GM23248 (cell line): ENCODE data around the gene LMO1. TPM values are rescaled to one million over a fixed set of nuclear protein-coding genes. Genes with fewer than 3 reads are reported as not detected.

Experiments used
- DNase-seq: peaks from one replicate; pipeline ENCODE4 v3.0.0-alpha.2; 2015
- H2AFZ ChIP-seq: fragments of 200-600 bp; sonication (generic); 2 replicates; pipeline ENCODE4 v1.6.1; 2016; ENCODE audit warnings: antibody characterized with exemption
- H3F3A ChIP-seq: fragments of 200-600 bp; sonication (generic); 2 replicates; pipeline ENCODE4 v1.6.1; 2016; ENCODE audit warnings: mild to moderate bottlenecking, antibody characterized with exemption, mixed run types; ENCODE audit not compliant: insufficient read depth
- H3K27ac ChIP-seq: fragments of 200-600 bp; sonication (generic); 2 replicates; pipeline ENCODE4 v1.5.1; 2016; ENCODE audit warnings: mild to moderate bottlenecking
- H3K27me3 ChIP-seq: fragments of 200-600 bp; sonication (generic); replicated peaks from 2 replicates; pipeline ENCODE4 v1.6.1; 2016; ENCODE audit warnings: mild to moderate bottlenecking; ENCODE audit not compliant: insufficient read depth
- H3K36me3 ChIP-seq: fragments of 200-600 bp; sonication (generic); 2 replicates; pipeline ENCODE4 v1.6.1; 2016; ENCODE audit warnings: low read depth, mild to moderate bottlenecking
- H3K4me1 ChIP-seq: fragments of 200-600 bp; sonication (generic); 2 replicates; pipeline ENCODE4 v1.6.1; 2016; ENCODE audit warnings: mild to moderate bottlenecking; ENCODE audit not compliant: insufficient read depth
- H3K4me2 ChIP-seq: fragments of 200-600 bp; sonication (generic); one replicate; pipeline ENCODE4 v1.6.1; 2016; ENCODE audit warnings: mild to moderate bottlenecking; ENCODE audit not compliant: unreplicated experiment
- H3K4me3 ChIP-seq: fragments of 200-600 bp; sonication (generic); 2 replicates; pipeline ENCODE4 v1.5.1; 2016; ENCODE audit warnings: mild to moderate bottlenecking
- H3K79me2 ChIP-seq: fragments of 200-600 bp; sonication (generic); 2 replicates; pipeline ENCODE4 v1.6.1; 2016; ENCODE audit warnings: mild to moderate bottlenecking; ENCODE audit not compliant: insufficient read depth
- H3K9ac ChIP-seq: fragments of 200-600 bp; sonication (generic); 2 replicates; pipeline ENCODE4 v1.6.1; 2016; ENCODE audit warnings: mild to moderate bottlenecking
- H3K9me2 ChIP-seq: fragments of 200-600 bp; sonication (generic); 2 replicates; pipeline ENCODE4 v1.6.1; 2016; ENCODE audit warnings: mixed run types, mild to moderate bottlenecking, moderate library complexity; ENCODE audit not compliant: insufficient read depth
- H3K9me3 ChIP-seq: fragments of 200-600 bp; sonication (generic); one replicate; pipeline ENCODE4 v1.6.1; 2017; ENCODE audit warnings: low read depth
- H4K20me1 ChIP-seq: fragments of 200-600 bp; sonication (generic); 2 replicates; pipeline ENCODE4 v1.6.0; 2016; ENCODE audit not compliant: insufficient read depth
- EZH2 ChIP-seq: fragments of 200-600 bp; sonication (generic); IDR thresholded peaks from 2 replicates; pipeline ENCODE4 v1.6.1; 2018; ENCODE audit warnings: antibody characterized with exemption, mild to moderate bottlenecking; ENCODE audit not compliant: insufficient read depth, poor library complexity, severe bottlenecking
- EZH2phosphoT487 ChIP-seq: fragments of 200-600 bp; sonication (generic); IDR thresholded peaks from 2 replicates; pipeline ENCODE4 v1.6.1; 2018; ENCODE audit warnings: antibody characterized with exemption, moderate library complexity, mild to moderate bottlenecking, low read depth; ENCODE audit not compliant: insufficient read depth
- WGBS, 2 experiments: methylation state at CpG; one replicate each; pipeline ENCODE4 v1.1.6; 2015 to 2017; ENCODE audit warnings: low lambda C conversion rate in 2 of 2, low coverage in 1 of 2; ENCODE audit errors: missing lambda C conversion rate in 2 of 2; 5-methylcytosine and 5-hydroxymethylcytosine counted together
- in situ Hi-C: fragments of 300-500 bp; cut with MboI; formaldehyde crosslinking; loops from 2 replicates; pipeline ENCODE4 v1.15.0; 2020
- polyA plus RNA-seq: library from polyadenylated mRNA; unstranded; fragments of >200 nt; fragmentation: Nextera tagmentation; extraction: Ambion mirVana; gene quantifications from 2 replicates; pipeline ENCODE4 v1.2.1, GENCODE V29; 2016
- total RNA-seq: library from RNA; depleted of rRNA; stranded (reverse); fragments of >200 nt; shearing (Covaris generic); gene quantifications from 2 replicates; pipeline ENCODE4 v1.2.3, GENCODE V29; 2014

The LMO1 gene
- total and polyA plus RNA-seq, 2 experiments from 2014 or later, result not detected

GRCh38 chr11:8201644-8202365 lies 61.9 kb downstream of the LMO1 start:
- H3K9me3 ChIP-seq, result no peaks in the 10 kb centered on the region
- no peak overlapping the region for H3K27ac ChIP-seq
- no peak overlapping the region for H3K4me2 ChIP-seq
- H3K9ac ChIP-seq, result no peak overlapping the region
- TF ChIP-seq EZH2, result no peak
- no peak for TF ChIP-seq EZH2phosphoT487
- H2AFZ ChIP-seq, result no peak overlapping the region
- in situ Hi-C loops, result no loop called here
- H3K27me3 ChIP-seq, result peaks cover 16% of the 10 kb centered on the region; the same call in 1 of the 2 replicates
- no peak for DNase-seq
- H3K4me3 ChIP-seq, result no peak overlapping the region
- no peaks in the 10 kb centered on the region for H4K20me1 ChIP-seq
- WGBS, 2 experiments, result 15 to 19% methylated on average over 4 of the region's 4 CpGs
- H3K9me2 ChIP-seq, result no peaks in the 10 kb centered on the region
- H3F3A ChIP-seq, result no peaks in the 10 kb centered on the region
- no peaks in the 10 kb centered on the region for H3K79me2 ChIP-seq
- H3K4me1 ChIP-seq, result no peaks in the 10 kb centered on the region
- no peaks in the 10 kb centered on the region for H3K36me3 ChIP-seq

DNA sequence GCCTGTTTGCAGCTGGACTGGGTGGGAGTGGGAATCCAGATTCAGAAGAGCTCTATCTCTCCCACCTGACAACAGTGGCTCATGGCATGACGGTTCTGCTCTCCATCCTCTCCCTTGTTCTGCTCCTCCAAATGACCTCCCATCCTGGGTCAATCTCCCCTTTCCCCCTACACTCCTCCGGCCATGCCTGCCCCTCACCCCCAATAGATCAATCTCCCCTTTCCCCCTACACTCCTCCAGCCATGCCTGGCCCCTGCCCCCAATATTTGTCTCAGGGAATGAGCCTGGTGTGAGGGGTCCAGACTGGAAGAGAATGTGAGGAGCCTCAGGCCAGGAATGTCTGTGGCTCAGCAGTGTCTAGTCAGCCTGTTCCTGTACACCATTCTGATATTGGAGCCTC lies 64.0 kb downstream of the LMO1 start:
- WGBS, 2 experiments, result 20 to 31% methylated on average over 1 to 2 of the region's 2 CpGs
- in situ Hi-C loops, result no loop called here
- Histone ChIP-seq H2AFZ (no peak overlapping the region), H3K27ac (no peak overlapping the region), H3K4me3 (no peak overlapping the region), H3K4me2 (no peak overlapping the region), H4K20me1 (no peaks in the 10 kb centered on the region), H3K9ac (no peak overlapping the region), H3K9me2 (no peaks in the 10 kb centered on the region), H3K79me2 (no peaks in the 10 kb centered on the region), H3K9me3 (no peaks in the 10 kb centered on the region), H3F3A (no peaks in the 10 kb centered on the region), H3K27me3 (peaks cover 19% of the 10 kb centered on the region), H3K36me3 (no peaks in the 10 kb centered on the region), H3K4me1 (no peaks in the 10 kb centered on the region)
- no peak for DNase-seq
- TF ChIP-seq EZH2 (no peak), EZH2phosphoT487 (no peak)

- in situ Hi-C loops, result no loop called here
- TF ChIP-seq EZH2phosphoT487 (no peak), EZH2 (no peak)
Observed at GRCh38 chr11:8196749-8197148, 66.9 kb downstream of the LMO1 start.

DNA sequence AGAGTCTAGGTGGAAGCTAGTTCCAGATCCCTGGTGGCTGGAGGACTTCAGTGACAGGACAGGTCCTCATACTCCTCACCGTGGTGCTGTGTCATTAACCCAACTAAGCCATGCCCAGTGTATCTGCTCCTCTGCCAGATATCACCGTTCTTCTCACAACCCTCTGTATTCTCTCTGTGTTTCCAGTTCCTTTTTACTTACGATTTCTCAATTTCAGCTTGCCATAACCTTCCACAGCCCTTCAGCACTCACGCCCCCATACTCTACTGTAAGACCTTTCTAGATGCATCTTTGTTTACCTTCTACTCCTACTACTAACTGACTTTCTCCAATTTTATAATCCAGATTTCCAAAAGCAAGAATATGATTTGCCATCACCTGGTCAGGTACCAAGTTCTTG lies 68.7 kb downstream of the LMO1 start:
- Histone ChIP-seq H4K20me1 (no peaks in the 10 kb centered on the region), H3K9me3 (no peaks in the 10 kb centered on the region), H3K9me2 (no peaks in the 10 kb centered on the region), H3K9ac (no peak overlapping the region), H3K4me3 (no peak overlapping the region), H3K79me2 (no peaks in the 10 kb centered on the region), H3K36me3 (no peaks in the 10 kb centered on the region), H3K27ac (no peak overlapping the region), H3K4me1 (no peaks in the 10 kb centered on the region), H2AFZ (no peak overlapping the region), H3K4me2 (no peak overlapping the region), H3F3A (no peaks in the 10 kb centered on the region), H3K27me3 (peaks cover 34% of the 10 kb centered on the region)
- WGBS, 2 experiments, result 39 to 41% methylated on average over 4 of the region's 4 CpGs
- in situ Hi-C loops, result no loop called here
- DNase-seq, result no peak
- no peak for TF ChIP-seq EZH2
- no peak for TF ChIP-seq EZH2phosphoT487

More at GRCh38 chr11:8196749-8197148, 66.9 kb downstream of the LMO1 start:
- H3K9ac ChIP-seq, result no peak overlapping the region
- no peaks in the 10 kb centered on the region for H4K20me1 ChIP-seq
- DNase-seq, result no peak
- H3K36me3 ChIP-seq, result no peaks in the 10 kb centered on the region
- no peaks in the 10 kb centered on the region for H3K9me2 ChIP-seq
- H3K4me2 ChIP-seq, result no peak overlapping the region
- H3K4me3 ChIP-seq, result no peak overlapping the region
- H2AFZ ChIP-seq, result no peak overlapping the region
- H3K9me3 ChIP-seq, result no peaks in the 10 kb centered on the region
- H3K79me2 ChIP-seq, result no peaks in the 10 kb centered on the region
- H3K4me1 ChIP-seq, result no peaks in the 10 kb centered on the region
- no peaks in the 10 kb centered on the region for H3F3A ChIP-seq
- peaks cover 29% of the 10 kb centered on the region for H3K27me3 ChIP-seq
- no peak overlapping the region for H3K27ac ChIP-seq

DNA sequence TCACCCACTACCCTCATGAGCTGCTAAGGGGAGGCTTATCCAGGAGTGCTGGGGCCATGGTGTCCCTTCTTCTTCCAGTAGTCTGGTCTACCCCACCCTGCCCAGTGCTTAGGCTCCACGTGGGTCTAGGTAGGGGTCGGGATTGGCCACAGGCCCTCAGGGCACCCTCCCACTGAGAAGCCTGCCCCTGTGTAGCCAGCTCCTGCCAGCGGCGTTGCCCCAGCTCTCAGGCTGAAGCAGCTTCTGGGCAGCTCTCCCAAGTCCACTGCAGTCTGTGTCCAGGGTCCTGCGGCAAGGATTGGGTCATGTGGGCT lies 70.8 kb downstream of the LMO1 start:
- H3K36me3 ChIP-seq, result no peaks in the 10 kb centered on the region
- no peaks in the 10 kb centered on the region for H3K9me3 ChIP-seq
- H4K20me1 ChIP-seq, result no peaks in the 10 kb centered on the region
- H3K4me2 ChIP-seq, result no peak overlapping the region
- H3K9me2 ChIP-seq, result no peaks in the 10 kb centered on the region
- DNase-seq, result no peak
- H3K4me3 ChIP-seq, result no peak overlapping the region
- no peak overlapping the region for H3K9ac ChIP-seq
- H2AFZ ChIP-seq, result no peak overlapping the region
- in situ Hi-C loops, result no loop called here
- no peaks in the 10 kb centered on the region for H3F3A ChIP-seq
- no peaks in the 10 kb centered on the region for H3K4me1 ChIP-seq
- no peaks in the 10 kb centered on the region for H3K79me2 ChIP-seq
- TF ChIP-seq EZH2, result no peak
- no peak for TF ChIP-seq EZH2phosphoT487
- H3K27me3 ChIP-seq, result peaks cover 29% of the 10 kb centered on the region
- H3K27ac ChIP-seq, result no peak overlapping the region
- WGBS, 2 experiments, result 19 to 34% methylated on average over 5 of the region's 5 CpGs
